MM.1S (cell line): ENCODE measurements around the gene SH3RF1.

Experiments
- CTCF ChIP-seq: fragments of 300-600 bp; sonication (generic); IDR thresholded peaks from 2 replicates; pipeline ENCODE4 v1.5.1; 2016; ENCODE audit warnings: antibody characterized with exemption, low read length, mixed read lengths
- EZH2 ChIP-seq: fragments of 300-600 bp; sonication (generic); optimal IDR thresholded peaks from 2 replicates; pipeline ENCODE3; 2017; ENCODE audit warnings: low read depth, mild to moderate bottlenecking, antibody characterized with exemption, low read length, mixed read lengths
- EZH2phosphoT487 ChIP-seq: fragments of 300-600 bp; sonication (generic); IDR thresholded peaks from 2 replicates; pipeline ENCODE4 v1.6.1; 2018; ENCODE audit warnings: antibody characterized with exemption, low read length

GRCh38 chr4:169263791-169264392 is 6.9 kb downstream of the SH3RF1 start:
- TF ChIP-seq CTCF, result no peak
- TF ChIP-seq EZH2, result no peak
- TF ChIP-seq EZH2phosphoT487, result no peak
